Effector CD8-positive, alpha-beta T cell (primary cell): ENCODE data around the gene ALG14.

ENCODE experiments used
- DNase-seq: peaks from one replicate; lab custom pipeline; 2025; lab: John Stamatoyannopoulos, UW

Gene ALG14

DNA sequence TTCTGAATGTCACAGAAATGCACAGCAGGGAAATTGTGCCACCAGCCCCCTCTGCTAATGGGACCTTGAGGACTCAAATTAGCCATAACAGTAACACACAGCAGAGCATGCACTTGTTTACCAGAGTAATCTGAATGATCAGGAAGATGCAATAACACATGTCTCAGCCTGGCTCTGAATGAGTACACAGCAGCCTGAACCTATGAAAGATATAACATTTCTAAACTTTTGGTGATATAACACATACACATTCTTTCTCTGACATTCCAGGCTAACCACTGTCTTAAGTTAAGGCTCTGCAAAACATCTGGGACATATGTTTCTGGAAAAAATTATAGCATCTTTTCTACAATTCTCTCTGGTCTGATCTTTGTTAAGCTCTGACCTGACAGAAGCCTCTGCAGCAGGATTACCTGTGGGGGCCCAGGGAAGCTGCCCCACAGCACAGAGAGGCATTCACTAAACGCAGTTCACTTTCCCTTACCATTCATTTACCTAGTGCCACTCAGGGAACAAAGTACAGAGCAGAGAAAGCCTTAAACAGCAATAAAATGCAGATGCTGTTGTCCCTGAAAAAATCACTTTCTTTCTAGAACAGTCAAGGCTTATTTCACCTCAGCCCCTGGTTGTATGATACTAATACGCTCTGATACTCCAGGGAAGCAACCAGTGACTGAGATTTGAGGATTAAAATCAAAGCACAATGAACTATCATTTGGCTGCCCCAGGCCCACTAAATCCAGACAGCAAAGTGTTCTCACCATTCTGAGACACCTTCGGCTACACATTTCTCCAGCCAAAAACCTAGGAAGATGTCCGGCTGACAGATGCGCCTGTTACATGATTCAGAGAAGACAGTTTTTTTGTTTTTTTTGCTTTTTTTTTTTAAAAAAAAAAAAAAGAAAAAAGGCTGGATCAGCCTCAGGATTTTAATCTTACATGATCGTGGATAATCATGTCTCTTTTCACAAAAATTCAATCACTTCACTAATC is 91.9 kb downstream of the ALG14 start:
- DNase-seq = no peak

DNA sequence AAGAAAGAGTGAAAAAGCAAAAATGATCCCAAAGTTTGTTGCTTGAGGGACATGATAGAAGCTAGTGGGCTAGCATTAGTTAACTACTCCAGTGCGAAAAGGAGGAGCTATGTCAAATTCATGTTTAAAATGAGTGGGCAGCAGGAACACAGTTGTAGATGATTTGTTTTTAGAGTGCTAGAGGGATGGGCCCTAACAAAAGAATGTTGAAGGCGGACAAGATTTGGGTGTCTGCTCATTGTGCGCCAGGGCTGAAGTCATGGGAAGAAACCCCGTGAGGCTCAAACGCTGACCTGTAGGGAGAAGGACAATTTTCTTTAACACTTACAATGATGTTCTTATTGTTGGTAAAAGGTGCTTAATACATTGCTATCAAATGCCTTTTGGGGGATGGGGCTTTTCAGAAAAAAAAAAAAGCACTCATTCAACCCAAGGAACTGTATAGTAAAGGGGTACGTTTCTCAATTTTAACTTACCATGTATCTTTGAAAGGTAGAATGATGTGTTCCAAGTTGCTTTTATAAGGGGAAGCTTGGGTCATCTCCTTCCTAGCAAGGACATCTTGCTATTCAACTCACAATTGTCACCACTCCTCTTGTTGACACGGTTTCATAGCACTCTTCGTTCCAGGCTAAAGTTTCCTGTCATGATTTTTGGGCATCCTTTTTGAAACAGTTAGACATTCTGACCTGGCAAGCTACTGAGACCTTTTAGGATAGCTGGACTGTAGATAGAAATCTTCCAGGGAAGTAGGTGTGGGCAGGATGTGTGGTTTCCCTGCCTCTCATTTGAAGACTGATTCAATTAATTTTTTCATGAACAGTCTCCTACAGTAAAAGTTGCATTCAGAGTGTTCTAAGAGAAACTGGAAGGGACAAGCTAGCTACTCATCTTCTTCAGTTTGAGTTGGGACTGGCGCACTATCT is 92.8 kb downstream of the ALG14 start:
- no peak for DNase-seq

DNA sequence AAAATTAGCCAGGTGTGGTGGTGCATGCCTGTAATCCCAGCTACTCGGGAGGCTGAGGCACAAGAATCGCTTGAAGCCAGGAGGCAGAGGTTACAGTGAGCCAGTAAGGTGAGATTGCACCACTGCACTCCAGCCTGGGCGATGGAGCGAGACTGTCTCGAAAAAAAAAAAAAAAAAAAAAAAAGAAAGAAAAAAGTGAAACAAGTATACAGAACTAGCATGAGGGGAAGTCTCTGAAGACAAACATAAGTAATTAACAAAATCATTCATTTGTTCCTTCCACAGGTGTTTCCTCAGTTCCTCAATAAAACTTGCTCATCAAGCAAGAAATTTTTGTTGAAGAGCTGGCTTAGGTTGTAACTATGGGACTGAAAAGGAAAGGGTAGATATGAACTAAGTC is 93.6 kb downstream of the ALG14 start:
- DNase-seq = no peak

DNA sequence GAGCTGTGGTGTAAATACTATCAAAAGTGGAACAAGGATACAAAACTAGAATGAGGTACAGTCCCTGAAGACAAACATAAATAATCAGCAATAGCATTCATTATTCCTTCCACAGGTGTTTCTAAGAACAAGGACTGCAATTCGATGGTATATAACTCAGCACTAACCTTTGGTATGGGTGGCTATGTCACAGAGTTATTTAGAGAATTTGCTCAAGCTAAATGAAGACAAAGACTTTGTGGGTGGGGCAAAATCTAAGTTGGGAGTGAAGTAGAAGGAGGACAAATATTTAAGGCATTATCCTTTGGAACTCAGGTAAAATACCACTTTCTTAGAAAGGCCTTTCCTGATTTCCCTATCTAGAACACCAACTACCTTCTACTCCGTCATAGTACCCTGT is 94.3 kb downstream of the ALG14 start:
- no peak for DNase-seq

DNA sequence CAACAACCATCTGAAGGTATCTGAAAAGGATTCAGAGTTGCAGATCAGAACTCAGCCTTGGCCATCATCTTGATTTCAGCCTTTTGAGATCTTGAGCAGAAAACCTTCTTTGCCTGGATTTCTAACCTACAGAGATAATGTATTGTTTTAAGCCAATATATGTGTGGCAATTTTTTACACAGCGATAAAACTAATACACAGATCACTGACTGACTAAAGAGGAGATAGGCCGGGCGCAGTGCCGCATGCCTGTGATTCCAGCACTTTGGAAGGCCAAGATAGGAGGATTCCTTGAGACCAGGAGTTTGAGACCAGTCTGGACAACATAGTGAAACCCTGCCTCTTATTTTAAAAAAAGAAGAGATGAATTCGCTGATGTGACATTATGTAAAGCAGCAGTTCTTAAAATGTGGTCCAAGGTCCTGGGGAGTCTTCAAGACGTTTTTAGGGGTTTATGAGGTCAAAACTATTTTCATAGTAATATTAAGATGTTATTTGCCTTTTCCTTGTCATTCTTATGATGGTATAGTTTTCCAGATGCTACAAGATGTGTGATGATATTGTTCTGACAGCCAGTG is 95.7 kb downstream of the ALG14 start:
- DNase-seq = no peak

DNA sequence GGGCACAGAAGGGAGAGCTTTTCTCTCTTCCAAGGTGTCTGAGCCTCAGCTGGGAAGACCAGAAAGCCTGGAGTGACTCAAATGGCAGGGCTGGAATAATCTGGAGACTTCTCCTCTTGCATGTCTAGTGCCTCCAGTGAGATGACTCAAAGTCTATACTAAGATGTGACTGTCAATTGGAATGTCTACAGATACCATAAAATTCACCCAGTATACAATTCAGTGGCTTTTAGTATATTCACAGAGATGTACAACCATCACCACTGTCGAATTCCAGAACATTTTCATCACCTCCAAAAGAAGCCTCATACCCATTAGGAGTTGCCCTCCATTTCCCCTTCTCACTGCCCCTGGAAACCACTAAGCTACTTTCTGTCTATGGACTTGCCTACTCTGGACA is 97.9 kb downstream of the ALG14 start:
- no peak for DNase-seq

DNA sequence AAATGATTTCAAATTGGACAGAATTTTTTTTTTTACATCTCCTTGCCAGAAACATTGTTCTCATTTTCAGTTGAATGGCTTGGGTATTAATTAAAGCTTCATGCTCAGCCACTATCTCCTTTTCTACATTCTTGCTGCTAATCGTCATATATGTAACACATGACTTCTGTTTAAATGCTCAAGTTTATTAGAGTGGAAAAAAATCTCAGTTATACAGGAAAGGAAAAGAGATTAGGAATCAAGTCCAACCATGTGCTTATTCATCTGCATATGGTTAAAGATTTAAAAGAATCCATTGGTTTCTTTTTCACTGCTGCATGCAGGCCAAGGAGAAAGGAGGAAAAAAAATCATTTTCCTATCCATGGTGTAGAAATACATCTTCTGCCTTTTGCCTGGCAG is 98.5 kb downstream of the ALG14 start:
- DNase-seq = no peak

DNA sequence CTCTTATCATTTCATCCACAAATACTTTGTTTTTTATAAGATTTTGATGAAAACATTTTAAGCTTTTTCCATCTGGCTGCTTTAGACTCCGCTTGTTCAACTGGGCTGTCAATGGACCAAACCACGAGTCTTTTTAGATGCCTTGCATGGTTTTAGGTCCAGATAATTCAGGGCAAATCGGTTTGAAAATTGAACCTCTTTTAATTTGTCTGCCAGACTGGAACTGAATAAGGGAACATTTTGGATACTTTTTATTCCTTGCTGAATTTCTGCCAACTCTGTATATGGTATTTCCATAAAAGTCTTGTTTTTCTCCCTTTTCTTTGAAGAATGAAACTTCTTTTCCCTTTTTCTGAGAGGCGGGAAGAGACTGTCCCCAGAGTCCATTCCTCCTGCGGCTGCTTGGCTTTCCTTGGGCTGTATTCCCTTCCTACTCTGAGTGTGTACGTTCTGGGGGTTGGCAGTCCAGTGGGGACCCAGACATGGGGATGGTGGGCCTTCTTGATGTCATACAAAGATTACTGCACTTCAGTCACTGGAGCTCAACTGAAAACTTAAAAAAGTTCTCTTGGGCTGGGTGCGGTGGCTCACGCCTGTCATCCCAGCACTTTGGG is 99.3 kb downstream of the ALG14 start:
- no peak for DNase-seq

DNA sequence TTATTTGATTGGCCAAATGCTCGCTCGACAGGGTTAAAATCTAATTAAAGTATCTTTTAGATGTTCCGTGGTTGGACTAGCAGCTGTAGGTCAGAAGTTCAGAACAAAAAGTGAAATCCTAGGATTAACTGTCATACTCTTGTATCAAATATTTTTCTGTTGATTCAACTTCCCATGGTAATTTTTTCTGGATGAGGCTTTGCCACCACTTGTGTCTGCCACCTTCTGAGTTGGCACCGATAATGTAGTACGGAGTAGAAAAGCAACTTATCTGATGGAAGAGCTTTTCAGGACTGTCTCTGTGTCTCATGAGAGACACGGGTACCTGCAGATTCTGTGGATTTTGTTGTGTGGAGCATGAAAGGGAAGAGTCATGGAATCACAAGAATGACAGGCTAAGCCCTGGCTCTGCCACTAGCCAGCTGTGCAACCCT is 101.2 kb downstream of the ALG14 start:
- no peak for DNase-seq

DNA sequence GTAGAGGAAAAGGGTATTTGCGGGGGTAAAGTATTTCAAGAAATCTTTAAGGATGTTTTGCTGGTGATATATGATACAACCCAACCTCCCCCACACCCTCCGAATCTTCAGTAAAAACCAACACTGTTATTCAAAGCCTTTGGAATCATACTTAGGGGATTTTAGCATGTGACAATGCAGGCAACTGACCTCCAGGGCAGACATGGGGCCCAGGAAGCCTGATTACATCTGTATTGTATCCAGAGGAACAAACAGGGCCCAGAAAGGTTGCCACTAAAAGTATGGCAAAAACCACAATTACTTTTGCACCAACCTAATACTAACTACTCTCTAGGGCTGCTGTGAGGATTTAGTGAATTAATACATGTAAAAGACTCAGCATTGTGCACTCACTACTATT is 102.0 kb downstream of the ALG14 start:
- no peak for DNase-seq

DNA sequence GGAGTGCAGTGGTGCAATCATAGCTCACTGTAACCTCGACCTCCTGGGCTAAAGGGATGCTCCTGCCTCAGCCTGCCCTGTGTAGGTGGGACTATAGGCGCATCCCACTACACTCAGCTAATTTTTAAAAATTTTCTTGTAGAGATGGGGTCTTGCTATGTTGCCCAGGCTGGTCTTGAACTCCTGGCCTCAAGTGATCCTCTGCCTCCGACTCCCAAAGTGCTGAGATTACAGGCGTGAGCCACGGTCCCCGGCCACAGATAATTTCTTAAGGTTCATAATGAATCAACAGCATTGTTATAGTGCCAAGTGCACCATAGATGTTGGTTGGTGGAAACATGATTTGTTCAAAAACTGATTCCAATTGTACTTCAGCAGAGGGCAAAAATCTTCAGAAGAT is 103.6 kb downstream of the ALG14 start:
- DNase-seq = no peak

DNA sequence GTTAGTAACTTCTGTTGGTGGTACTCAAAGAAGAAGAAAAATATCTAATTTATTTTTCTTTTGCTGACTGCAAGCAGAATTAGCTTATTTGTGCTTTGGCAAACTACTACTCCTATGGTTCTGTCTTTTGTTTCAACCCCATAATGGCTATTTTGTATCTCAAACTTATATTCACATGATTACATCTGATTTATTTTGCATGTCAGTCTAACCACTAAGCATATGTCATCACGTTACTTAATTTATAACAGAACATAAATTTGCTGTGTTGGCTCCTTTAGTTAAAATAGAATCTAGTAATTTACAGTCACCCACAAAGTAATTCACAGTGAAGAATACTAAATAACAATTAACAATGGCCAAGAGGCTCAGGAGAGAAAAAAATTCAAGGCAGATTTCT is 106.7 kb downstream of the ALG14 start:
- no peak for DNase-seq

DNA sequence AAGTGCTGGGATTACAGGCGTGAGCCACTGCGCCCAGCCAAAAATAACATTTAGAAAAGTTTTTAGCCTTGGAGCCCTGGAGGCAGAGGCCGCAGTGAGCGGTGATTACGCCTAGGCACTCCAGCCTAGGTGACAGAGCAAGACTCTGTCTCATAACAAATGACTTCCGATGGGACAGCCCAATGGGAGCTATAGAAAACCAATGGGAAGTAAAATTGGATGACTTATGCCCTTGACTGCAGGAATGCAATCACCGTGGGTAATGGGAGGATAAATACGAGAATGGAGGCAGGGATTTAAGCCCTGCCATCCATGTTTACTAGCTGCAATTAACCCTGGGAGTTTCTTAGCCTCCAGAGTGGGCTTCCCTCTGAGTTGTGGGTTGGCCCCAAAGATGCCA is 108.9 kb downstream of the ALG14 start:
- no peak for DNase-seq

DNA sequence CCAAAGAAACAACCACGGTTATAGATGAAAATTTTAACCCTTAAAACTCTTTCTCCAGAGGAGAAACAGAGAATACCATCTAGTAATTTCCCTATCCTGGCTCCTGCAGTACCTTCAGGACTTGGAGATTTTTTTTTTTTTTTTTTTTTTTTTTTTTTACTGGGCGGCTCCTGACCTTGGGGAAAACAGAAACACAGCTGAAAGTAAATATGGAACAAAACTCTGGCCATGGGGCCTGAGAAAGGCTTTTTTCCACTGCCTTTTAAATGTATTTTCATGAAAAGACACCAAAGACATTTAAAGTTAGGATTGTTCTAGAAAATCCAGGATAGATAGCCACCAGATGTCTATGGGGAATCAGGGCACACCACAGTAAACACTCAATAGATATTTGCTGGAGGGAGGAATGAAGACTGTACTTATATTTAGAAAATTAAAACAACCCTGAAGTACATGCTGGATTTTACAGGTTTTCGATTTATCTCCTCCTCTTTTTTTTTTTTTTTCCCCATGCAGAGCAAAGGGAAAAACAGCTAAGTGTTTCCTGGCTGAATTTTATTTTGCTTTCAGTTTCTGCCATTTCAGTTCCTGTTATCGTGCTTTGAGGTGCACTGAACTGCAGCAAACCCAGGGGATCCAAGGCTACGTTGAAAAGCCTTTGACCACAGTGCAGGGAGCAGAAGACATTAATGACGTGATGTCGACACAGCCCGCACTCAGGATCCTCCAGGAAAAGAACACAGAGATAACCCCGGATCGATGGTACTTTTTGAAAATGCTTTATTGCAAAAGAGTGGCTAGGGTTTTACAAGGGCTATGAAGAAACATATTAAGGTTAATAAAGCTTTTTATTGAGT is 110.1 kb downstream of the ALG14 start:
- DNase-seq = no peak

DNA sequence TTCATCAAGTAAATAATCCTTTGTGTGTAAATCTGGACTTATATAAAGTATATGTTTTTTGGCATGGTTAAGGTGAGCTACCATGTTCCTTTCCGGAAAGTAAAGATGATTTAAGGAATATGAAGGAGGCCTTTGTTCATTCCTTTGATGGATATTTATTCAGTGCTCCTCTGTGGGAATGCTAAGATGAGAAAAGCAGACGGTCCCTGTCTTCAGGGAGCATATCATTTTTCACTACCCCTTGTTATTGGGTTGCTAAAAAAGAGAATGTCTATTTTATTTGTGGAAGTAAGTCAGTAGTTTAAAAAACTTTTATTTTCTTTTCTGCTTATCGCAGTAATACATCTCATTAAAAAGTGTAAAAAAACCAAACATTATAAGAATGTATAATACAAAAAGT is 110.8 kb downstream of the ALG14 start:
- no peak for DNase-seq

DNA sequence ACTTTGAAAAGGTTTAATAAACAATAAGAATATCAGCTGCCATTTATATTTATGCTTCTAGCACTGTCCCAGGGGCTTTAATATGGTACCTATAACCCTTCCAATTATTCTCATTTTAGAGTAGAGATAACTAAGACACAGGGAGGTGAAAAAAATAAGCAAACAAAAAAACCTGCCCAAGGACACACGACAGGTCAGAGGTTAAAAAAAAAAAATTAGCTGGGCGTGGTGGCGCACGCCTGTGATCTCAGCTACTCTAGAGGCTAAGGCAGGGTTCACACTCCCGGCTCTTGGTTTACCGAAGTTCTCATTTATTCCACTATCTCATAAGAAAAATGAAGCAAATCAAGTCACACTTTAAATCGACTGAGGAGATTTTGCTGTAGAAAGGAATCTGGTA is 111.2 kb downstream of the ALG14 start:
- no peak for DNase-seq

DNA sequence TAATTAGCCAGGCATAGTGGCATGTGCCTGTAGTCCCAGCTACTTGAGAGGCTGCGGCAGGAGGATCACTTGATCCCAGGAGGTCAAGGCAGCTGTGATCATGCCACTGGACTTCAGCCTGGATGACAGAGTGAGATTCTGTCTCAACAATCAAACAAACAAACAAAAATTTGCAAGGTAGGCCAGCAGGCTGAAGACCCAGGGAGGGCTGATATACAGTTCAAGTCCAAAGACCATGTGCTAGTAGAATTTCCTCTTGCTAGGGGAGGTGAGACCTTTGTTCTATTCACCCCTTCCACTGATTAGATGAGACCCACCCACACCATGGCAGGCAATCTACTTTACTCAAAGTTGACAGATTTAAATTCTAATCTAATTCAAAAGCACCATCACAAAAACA is 114.7 kb downstream of the ALG14 start:
- no peak for DNase-seq

DNA sequence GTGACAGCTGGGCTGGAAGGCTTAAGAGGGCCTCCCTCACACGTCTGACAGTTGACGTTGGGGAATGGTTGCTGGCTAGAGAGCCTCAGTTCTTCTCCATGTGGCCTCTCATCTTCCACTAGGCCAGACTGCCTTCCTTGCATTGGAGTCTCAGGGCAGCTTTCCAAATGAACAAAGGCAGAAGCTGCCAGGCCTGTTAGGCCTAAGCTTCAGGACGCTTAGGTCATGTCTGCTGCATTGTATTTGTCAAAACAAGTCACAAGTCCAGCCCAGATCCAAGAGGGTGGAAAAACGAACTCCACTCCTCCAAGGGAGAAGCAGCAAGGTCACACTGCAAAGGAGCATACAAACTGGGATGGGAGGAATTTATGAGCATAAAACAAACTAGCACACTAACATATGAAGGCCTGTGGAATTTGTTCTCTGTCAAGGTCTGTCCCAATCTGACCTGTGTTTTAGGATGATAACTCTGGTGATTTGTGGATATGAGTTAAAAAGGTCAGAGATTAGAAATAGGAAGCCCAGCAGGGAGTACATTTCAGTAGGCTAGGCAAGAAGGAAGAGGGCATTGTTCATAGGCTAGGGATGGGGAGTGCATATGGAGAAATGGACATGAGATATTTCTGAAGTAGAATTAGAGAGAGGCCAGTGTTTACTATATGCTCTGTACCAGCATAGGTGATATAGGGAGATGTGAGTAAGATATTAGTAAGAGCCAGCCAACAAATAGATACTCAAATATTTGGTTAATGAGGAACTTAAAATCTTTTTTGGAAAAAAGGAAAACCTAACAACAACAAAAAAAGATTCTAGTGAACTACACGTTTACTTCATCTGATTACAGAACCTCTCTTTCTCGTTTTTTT is 116.8 kb downstream of the ALG14 start:
- DNase-seq = no peak

DNA sequence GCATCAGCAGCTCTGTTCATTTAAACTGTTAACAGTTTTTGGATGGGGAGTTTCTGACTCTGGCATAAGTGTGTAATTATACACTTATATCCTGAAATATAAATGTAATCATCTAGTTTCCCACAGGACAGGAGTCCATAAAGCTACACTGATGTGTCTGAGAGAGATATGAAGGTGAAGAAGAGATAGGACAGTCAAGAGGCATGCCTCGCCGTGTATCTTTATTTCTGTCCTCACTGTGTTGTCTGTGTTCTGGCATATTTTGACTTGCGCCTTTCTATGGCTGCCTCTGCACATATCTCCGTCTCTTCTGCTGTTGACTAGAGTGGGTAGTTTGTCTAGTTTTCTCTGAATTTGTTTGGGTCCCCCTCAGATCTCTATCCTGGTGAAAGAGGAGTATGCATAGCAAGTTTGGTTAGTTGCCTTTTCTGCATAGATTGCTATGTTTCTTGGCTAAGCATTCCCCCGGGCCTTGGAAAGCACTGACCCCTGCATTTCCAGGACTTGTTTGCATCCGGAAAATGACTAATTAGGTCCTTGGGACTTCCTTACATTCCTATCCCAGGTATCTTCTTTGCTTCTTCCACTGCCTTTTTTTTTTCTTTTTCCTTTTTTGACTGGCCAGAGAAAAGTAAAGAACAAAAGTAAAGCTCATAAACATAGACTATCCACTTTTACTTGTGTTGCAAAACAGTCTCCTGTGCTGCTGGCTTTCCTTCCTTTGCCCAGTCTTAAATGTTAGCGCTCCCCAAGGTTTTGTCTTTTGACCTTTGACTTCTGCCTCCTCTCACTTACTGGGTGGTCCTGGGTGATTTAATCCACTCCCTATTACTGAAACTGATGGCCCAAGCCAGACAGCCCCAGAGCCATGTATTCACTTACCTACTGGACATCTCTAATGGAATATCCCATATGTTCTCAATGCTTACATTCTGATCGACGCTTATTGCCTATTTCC is 118.2 kb downstream of the ALG14 start:
- DNase-seq = no peak
